GM18505 (cell line): ENCODE data around the gene ECE1.

Source experiments
- ATAC-seq: cut with Tn5 transposase; IDR thresholded peaks from one replicate; pipeline ENCODE4 v1.9.1; 2021; ENCODE audit not compliant: unreplicated experiment
- POLR2A ChIP-seq: IDR thresholded peaks from 4 replicates; pipeline ENCODE4 v1.6.1; 2011; ENCODE audit warnings: borderline replicate concordance; ENCODE audit not compliant: insufficient read depth, insufficient read length; ENCODE audit errors: extremely low read depth

ECE1 gene

GRCh38 chr1:21312407-21312992 lies 22.2 kb upstream of the ECE1 start:
- ATAC-seq, result no peak
- TF ChIP-seq POLR2A, result no peak

GRCh38 chr1:21311016-21311415 lies 20.8 kb upstream of the ECE1 start:
- TF ChIP-seq POLR2A, result no peak

DNA sequence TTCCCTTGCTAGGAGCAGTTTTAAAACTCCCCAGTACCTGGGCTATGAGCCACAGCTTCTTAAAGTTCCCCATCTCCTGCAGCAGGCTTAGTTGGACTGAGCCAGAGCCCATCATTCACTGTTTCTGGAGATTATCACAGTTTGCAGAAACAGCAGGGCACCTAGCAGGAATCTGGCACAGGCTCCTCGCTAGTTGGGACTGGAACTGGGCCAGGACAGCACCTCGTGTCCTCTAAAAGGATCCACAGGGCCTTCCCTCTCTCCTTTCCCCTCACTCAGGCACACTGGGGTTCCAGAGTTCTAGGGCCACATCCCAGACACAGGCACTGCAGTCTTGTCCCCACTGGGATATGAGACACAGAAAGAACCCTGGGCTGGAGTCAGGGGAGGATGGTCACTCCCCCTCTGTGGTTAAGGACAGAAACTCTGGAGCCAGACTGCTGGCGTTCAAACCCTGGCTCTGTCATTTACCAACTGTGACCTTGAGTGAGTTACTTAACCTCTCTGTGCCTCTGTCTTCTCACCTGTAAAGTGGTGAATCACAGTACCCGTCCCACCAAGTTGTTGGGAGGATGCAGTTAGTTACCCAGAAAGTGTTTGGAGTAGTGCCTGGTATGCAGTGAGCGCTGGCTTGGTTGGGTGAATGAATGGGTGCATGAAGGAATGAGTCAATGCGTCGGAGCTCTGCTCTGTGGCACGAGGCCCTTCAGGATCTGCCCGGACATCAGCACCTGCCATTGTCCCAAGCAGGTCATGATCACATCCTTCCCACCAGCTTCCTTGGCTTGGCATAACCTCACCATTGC lies 18.8 kb upstream of the ECE1 start:
- no peak for TF ChIP-seq POLR2A
- ATAC-seq, result no peak

More at GRCh38 chr1:21311016-21311415, 20.8 kb upstream of the ECE1 start:
- no peak for ATAC-seq

DNA sequence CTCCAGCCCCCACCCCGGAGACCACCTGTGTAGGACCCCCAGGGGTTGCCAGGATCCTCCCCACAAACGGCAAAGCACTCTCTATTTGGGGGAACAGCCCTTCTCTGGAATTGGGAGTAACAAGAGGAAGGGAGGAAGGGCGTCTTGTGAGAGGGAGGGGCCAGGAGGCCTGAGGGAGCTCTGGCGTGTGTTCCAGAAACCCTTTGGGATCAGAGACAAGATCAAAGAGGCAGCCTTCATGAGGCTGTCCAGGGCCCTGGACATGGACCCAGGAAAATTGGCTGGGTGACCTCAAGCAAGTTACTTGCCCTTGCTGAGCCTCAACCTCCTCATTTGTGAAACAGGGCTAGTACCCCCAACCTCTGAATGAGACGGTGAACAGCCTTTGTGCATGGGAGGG lies 18.1 kb upstream of the ECE1 start:
- no peak for TF ChIP-seq POLR2A
- ATAC-seq, result no peak

DNA sequence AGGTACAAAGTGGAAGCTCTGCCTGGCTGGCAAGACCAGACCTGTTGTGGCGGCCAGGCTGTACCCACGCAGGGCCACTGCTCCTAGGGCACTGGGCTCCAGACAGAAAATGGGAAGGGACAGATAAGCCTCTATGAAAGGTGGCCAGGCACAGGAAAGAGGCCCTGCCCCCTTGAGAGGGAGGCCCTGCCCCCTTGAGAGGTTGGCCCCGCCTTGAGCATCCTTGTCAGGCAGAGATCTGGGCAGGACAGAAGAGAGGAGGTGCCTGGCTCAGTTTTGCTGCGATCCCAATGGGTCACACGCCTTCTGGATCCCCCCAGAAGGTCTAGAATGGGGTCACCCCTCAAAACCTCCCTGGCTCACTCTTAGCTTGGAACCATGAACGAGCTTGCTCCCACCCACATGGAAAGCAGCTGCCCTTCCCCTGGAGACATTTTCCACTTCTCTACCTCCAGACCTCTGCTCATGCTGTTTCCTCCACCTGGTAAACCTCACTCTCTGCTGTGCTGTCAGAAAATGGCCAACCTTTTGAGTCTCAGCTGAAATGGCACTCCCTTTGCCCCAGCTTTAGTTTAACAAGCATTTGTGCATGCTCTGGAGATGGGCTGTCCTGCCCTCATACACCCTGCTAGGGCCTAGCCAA lies 17.5 kb upstream of the ECE1 start:
- no peak for TF ChIP-seq POLR2A
- no peak for ATAC-seq

DNA sequence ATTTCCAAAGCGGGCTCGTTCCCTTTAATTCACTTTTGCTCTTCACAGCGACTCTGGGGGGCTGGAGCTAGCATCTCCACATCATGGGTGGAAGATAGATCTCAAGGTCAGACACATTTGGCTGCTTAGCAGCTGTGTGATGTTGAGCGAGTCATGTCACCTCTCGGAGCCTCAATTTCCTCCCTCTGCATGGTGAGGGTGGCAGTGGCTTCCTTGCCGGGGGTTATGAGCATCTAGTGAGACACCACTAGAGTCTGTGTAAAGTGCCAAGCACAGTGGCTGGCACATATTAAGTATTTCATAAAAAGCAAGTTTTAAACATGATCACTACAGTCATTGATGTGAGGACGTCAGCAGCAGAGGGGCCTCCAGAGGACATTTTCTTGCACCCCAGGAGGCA lies 16.9 kb upstream of the ECE1 start:
- no peak for ATAC-seq

DNA sequence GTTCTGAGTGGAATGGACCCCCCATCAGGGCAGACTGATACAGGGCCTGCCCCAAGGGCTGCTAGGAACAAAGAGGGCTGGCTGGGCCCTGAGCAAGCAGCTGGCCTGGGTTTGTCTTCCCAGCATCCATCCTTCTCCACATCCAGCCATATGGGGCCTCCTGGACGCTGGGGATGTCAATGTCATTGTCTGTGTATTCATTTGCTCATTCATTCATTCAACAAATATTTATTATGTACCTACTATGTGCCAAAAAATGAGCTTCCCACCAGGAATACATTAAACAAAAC lies 15.6 kb upstream of the ECE1 start:
- TF ChIP-seq POLR2A, result no peak
- ATAC-seq, result no peak

More for the DNA sequence above, 16.9 kb upstream of the ECE1 start:
- no peak for TF ChIP-seq POLR2A

DNA sequence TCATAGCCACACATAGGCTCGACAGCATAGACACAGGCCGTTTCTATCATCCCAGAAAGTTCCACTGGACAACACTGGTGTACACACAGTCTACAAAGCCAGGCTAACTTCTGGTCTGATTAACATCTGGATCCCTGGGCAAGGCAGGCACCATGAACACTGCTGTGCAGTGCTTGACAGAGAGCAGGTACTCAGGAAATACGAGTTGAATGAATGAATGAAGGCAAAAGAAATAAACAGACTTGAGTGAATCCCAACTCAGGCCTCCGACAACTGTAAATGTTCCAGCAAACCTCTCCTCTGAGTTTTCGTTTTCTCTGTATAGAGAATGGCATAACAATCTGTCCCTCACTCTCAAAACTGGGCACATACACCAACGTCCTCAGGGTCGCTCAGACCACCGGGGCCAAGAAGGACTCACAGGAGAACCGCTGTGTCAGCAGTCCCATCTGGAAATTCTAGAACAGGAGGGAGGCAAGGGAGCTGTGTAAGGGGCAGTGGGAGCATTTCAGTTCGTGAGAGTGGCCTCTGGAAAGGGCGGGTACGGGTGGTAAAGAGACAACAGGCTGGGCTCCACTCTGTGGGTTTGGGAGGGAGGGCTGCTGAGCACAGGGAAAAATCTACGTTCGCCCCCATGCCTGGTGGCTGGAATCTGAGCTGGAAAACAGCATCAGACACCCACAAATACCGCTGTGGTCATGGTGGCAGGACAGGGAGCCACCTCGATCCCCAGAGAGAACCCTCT lies 15.1 kb upstream of the ECE1 start:
- no peak for ATAC-seq
- TF ChIP-seq POLR2A, result no peak

DNA sequence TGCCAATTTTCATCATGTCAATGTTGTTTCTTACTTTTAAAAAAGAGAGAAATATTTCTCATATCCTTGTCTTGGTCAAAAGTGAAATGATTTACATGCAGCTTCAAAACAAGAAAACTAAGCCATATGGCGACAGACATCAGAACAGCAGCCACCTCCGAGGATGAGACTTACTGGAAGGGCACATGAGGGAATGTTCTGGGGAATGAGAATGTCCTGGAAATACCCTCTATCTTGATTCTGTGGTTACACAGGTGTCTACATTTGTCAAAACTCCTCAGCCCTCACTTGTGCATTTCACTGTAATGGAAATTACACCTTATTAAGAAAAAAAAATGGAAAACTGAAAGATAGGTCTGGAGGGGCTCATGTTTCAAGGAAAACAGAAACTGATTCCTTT lies 14.2 kb upstream of the ECE1 start:
- no peak for ATAC-seq
- TF ChIP-seq POLR2A, result no peak

DNA sequence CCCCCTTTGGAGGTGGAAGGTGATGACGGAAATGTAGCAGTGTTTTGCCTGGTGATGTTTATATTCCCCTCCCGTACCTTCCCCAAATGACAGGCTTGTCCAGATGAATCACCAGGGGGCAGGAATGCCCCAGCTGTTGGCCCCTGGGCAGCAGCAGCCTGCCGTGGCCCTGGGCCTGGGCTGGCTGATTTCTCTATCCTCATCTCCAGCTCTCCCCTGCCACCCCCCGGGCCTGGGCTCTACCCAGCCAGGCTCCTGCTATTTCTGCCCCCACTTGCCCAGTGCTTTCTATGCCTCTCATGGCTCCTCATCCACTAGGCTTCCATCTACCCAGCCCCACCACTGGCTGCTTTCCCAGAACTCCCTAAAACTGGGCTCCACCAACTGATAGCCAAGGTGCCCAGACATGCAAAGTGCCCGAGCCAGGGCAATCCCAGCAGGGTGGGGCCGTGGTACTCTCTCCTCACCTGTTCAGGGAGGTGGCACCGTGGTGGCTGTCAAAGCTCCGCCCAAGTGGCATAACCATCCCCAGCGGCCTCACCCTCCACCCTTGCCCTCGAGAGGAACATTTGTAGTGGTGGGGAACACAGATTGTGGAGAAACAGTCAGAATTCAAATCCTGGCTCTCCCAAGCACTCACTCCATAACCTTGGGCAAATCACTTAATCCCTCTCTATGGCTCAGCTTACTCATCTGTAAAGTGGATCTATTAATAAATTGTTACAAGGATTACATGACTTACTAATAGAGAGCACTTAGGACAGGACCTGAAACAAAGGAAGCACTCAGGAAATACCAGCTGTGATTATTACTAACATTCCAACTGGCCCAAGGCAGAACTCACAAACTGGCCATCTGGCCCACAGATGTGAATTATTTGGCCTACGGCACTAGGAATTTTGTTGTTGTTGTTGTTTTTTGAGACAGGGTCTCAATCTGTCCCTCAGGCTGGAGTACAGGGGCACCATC lies 12.8 kb upstream of the ECE1 start:
- ATAC-seq, result no peak

DNA sequence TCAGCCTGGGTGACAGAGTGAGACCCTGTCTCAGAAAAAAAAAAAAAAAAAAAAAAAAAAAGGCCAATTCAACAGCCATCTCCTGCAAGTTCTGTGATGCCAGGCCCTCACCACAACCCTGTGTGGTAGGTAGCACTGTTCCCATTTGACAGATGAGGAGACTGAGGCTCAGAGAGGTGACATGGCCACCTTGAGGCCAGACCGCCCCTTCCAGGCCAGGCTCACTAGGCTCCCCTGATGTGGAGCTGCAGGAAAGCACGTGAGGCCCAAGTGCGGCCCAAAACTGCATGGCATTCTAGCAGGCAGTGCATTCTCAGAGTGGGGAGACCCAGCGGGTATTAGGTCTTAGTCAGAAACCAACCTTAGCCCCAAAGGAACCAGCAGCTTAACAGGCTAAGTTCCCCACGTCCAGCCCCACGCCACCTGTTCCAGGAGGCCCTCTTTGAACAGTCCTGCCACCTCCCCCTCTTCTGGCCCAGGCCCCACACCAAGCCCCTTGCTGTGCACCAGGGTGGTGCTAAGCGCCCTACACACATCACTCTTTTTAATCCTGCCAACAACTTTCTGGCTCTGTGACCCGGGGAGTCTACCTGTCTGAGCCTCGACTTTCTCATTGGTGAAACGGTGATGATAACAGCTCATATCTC lies 11.7 kb upstream of the ECE1 start:
- no peak for TF ChIP-seq POLR2A
- no peak for ATAC-seq

More for the DNA sequence above, 12.8 kb upstream of the ECE1 start:
- TF ChIP-seq POLR2A, result no peak

DNA sequence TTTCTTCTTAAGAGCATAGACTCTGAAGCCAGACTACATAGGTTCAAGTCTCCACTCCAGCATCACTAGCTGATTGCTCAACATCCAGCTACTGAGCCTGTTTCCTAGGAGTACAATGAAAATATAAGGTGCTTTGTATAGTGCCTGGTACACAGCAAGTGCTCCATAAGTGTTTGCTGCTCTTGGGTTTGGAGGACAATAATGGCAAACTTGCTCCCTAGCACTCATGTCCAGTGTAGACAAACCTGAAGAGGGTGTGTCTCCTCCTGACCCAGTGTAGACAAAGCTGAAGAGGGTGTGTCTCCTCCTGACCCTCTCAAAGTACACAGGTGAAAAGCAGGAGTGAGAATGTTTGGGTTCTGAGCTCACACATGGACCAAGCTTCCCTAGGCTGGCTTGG lies 10.5 kb upstream of the ECE1 start:
- no peak for TF ChIP-seq POLR2A

GRCh38 chr1:21299780-21300395 lies 9.6 kb upstream of the ECE1 start:
- no peak for ATAC-seq
- no peak for TF ChIP-seq POLR2A

More for the DNA sequence above, 10.5 kb upstream of the ECE1 start:
- ATAC-seq, result no peak
